Mesodermal cell (in vitro differentiated cells): ENCODE measurements around the gene LCN15.
"Not testable (repeated sequence)": the region's sequence is repeated elsewhere in the genome, so short reads cannot be mapped to it uniquely, and the experiment has no call there.

ENCODE experiments used
- H3K27ac ChIP-seq: 2 replicates; pipeline ENCODE4 v1.7.0; 2013; ENCODE audit warnings: mild to moderate bottlenecking, low read depth, low read length, moderate library complexity; ENCODE audit not compliant: severe bottlenecking
- H3K36me3 ChIP-seq: 2 replicates; pipeline ENCODE4 v1.7.1; 2013; ENCODE audit warnings: mild to moderate bottlenecking, low read length, moderate library complexity; ENCODE audit not compliant: control insufficient read depth, insufficient read depth
- H3K4me1 ChIP-seq: one replicate; pipeline ENCODE4 v1.7.1; 2013; ENCODE audit warnings: mild to moderate bottlenecking, low read length; ENCODE audit not compliant: insufficient read depth, control insufficient read depth, poor library complexity, severe bottlenecking
- H3K4me3 ChIP-seq: 2 replicates; pipeline ENCODE4 v1.7.0; 2013; ENCODE audit warnings: low read length, control low read depth, mild to moderate bottlenecking; ENCODE audit not compliant: insufficient read depth, poor library complexity, severe bottlenecking; ENCODE audit errors: extremely low read depth
- H3K9me3 ChIP-seq: 2 replicates; pipeline ENCODE4 v1.7.1; 2013; ENCODE audit warnings: mild to moderate bottlenecking, low read length, moderate library complexity; ENCODE audit not compliant: control insufficient read depth
- WGBS, 2 experiments: methylation state at CpG; one replicate each; pipeline ENCODE4 v1.1.5; 2013; ENCODE audit warnings: missing lambda C conversion rate in 2 of 2; ENCODE audit not compliant: insufficient coverage in 2 of 2; 5-methylcytosine and 5-hydroxymethylcytosine counted together

Gene LCN15

GRCh38 chr9:136793086-136793946 lies 29.0 kb upstream of the LCN15 start:
- H3K36me3 ChIP-seq, result peaks cover 23% of the 10 kb centered on the region
- 86 to 88% methylated on average over 12 to 13 of the region's 17 CpGs for WGBS, 2 experiments
- no peak overlapping the region for H3K4me3 ChIP-seq
- peaks cover 54% of the 10 kb centered on the region for H3K4me1 ChIP-seq
- no peaks in the 10 kb centered on the region for H3K9me3 ChIP-seq
- H3K27ac ChIP-seq, result peak overlapping the region; percentile 3

- WGBS, 2 experiments, result 92 to 96% methylated on average over 11 to 13 of the region's 15 CpGs
- peaks cover 23% of the 10 kb centered on the region for H3K36me3 ChIP-seq
- no peak overlapping the region for H3K27ac ChIP-seq
- H3K9me3 ChIP-seq, result no peaks in the 10 kb centered on the region
- H3K4me1 ChIP-seq, result peaks cover 55% of the 10 kb centered on the region
- peak overlapping the region; percentile 93 for H3K4me3 ChIP-seq
These were observed 28.2 kb upstream of the LCN15 start for GRCh38 chr9:136792321-136793085.

GRCh38 chr9:136791516-136792276 lies 27.4 kb upstream of the LCN15 start:
- Histone ChIP-seq H3K4me3 (peak overlapping the region; percentile 93), H3K9me3 (no peaks in the 10 kb centered on the region), H3K4me1 (peaks cover 50% of the 10 kb centered on the region), H3K36me3 (peaks cover 23% of the 10 kb centered on the region), H3K27ac (peak overlapping the region; percentile 66)
- 16 to 17% methylated on average over 23 to 26 of the region's 29 CpGs for WGBS, 2 experiments

- Histone ChIP-seq H3K27ac (peak within 1 kb of the TSS; percentile 95), H3K4me1 (peaks cover 42% of the 10 kb centered on the region), H3K4me3 (peak within 1 kb of the TSS; percentile 93), H3K36me3 (peaks cover 23% of the 10 kb centered on the region), H3K9me3 (no peaks in the 10 kb centered on the region)
- WGBS, 2 experiments, result 0 to 1% methylated on average over 42 of the region's 70 CpGs
These were observed 26.6 kb upstream of the LCN15 start, which contains the start of gene TMEM141 for GRCh38 chr9:136790640-136791515. TMEM141 (plus strand) TSS chr9:136791344; CDS start chr9:136791371, 27 bp downstream.

GRCh38 chr9:136789523-136789937 lies 25.2 kb upstream of the LCN15 start:
- Histone ChIP-seq H3K36me3 (peaks cover 23% of the 10 kb centered on the region), H3K4me1 (peaks cover 45% of the 10 kb centered on the region), H3K27ac (peak overlapping the region; percentile 95), H3K4me3 (no peak overlapping the region), H3K9me3 (no peaks in the 10 kb centered on the region)
- WGBS, 2 experiments, result 100% methylated on average over 1 of the region's 3 CpGs; no CpG with 5 or more reads in 1 of the 2 experiments

GRCh38 chr9:136788644-136789522 lies 24.6 kb upstream of the LCN15 start:
- peak overlapping the region; percentile 95 for H3K27ac ChIP-seq
- 88 to 94% methylated on average over 16 of the region's 27 CpGs for WGBS, 2 experiments
- H3K4me1 ChIP-seq, result peaks cover 42% of the 10 kb centered on the region
- H3K36me3 ChIP-seq, result peaks cover 18% of the 10 kb centered on the region
- not testable (repeated sequence) for H3K4me3 ChIP-seq, H3K9me3 ChIP-seq

- Histone ChIP-seq H3K9me3 (no peaks in the 10 kb centered on the region), H3K4me3 (no peak overlapping the region), H3K27ac (peak overlapping the region; percentile 95), H3K36me3 (peaks cover 8% of the 10 kb centered on the region), H3K4me1 (peaks cover 38% of the 10 kb centered on the region)
- WGBS, 2 experiments, result 29 to 45% methylated on average over 12 to 16 of the region's 21 CpGs
These were observed 23.5 kb upstream of the LCN15 start for GRCh38 chr9:136787690-136788400.

GRCh38 chr9:136786983-136787382 lies 22.7 kb upstream of the LCN15 start:
- H3K9me3 ChIP-seq, H3K36me3 ChIP-seq, H3K4me3 ChIP-seq, H3K27ac ChIP-seq: not testable (repeated sequence)
- peaks cover 38% of the 10 kb centered on the region for H3K4me1 ChIP-seq
- 55 to 57% methylated on average over 2 to 3 of the region's 4 CpGs for WGBS, 2 experiments

- Histone ChIP-seq H3K4me1 (peaks cover 38% of the 10 kb centered on the region), H3K27ac (no peak overlapping the region), H3K9me3 (no peaks in the 10 kb centered on the region), H3K36me3 (no peaks in the 10 kb centered on the region), H3K4me3 (no peak overlapping the region)
- 86 to 89% methylated on average over 5 to 7 of the region's 10 CpGs for WGBS, 2 experiments
These were observed 22.1 kb upstream of the LCN15 start for GRCh38 chr9:136786451-136786850.
